Measurements from ENCODE around the gene EXOG. TPM values are rescaled to one million over a fixed set of nuclear protein-coding genes. Genes with fewer than 3 reads are reported as not detected.

The EXOG gene
- total and polyA plus RNA-seq, 2 experiments from 2014 or later = 6.3 to 7.5 TPM

- no peak for TF ChIP-seq CTCF (IDR thresholded peaks at IDR 0.05; ENCODE audit: poor library complexity)
- no peak for TF ChIP-seq EZH2phosphoT487 (IDR thresholded peaks at IDR 0.05; ENCODE audit: low read depth, severe bottlenecking, unreplicated experiment)
- TF ChIP-seq EZH2 (IDR thresholded peaks at IDR 0.05; ENCODE audit: borderline replicate concordance) = no peak
Observed at GRCh38 chr3:38524141-38524739, 28.1 kb downstream of the EXOG start.

DNA sequence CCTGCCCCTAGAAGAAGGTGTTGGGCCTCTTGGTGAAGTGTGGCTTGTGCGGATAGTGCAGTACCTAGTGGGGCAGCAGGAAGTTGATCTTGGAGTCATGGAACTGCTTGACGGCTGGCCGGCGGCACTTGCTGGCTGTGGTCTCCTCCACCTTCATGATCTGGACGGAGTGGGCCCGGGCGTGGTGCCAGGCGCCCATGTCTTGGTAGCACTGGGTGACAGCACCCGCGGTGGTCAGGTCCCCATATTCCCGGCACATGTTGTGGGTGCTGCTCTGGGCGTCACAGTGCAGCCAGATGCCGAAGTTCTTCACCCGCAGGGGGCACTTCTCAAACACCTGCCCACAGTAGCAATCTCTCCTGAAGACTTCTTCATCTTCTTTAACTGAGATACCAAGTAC, 30.7 kb downstream of the EXOG start:
- H3K9me3 ChIP-seq (ENCODE audit: low read depth) = no peaks in the 10 kb centered on the region
- DNase-seq (ENCODE audit: low spot score) = no peak
- no peak overlapping the region for H3K4me3 ChIP-seq
- H3K79me2 ChIP-seq = no peaks in the 10 kb centered on the region
- no peaks in the 10 kb centered on the region for H3K27me3 ChIP-seq
- H3K9me2 ChIP-seq (replicated peaks; ENCODE audit: insufficient read depth) = no peaks in the 10 kb centered on the region
- H3K27ac ChIP-seq = no peak overlapping the region
- H3K4me2 ChIP-seq = no peak overlapping the region
- H4K20me1 ChIP-seq (ENCODE audit: insufficient read depth, poor library complexity, severe bottlenecking) = no peaks in the 10 kb centered on the region
- TF ChIP-seq EZH2 (IDR thresholded peaks at IDR 0.05; ENCODE audit: borderline replicate concordance) (no peak), EZH2phosphoT487 (IDR thresholded peaks at IDR 0.05; ENCODE audit: low read depth, severe bottlenecking, unreplicated experiment) (no peak), CTCF (IDR thresholded peaks at IDR 0.05; ENCODE audit: poor library complexity) (no peak)
- H2AFZ ChIP-seq = no peak overlapping the region
- 98% methylated on average over 14 of the region's 14 CpGs for WGBS (ENCODE audit: low lambda C conversion rate, missing lambda C conversion rate)
- no peaks in the 10 kb centered on the region for H3K36me3 ChIP-seq (replicated peaks; ENCODE audit: insufficient read depth, low read depth)
- no peaks in the 10 kb centered on the region for H3K4me1 ChIP-seq (ENCODE audit: insufficient read depth)

More at GRCh38 chr3:38524141-38524739, 28.1 kb downstream of the EXOG start:
- DNase-seq (ENCODE audit: low spot score) = no peak
- no peak overlapping the region for H3K4me2 ChIP-seq
- H3K9me2 ChIP-seq (replicated peaks; ENCODE audit: insufficient read depth) = no peaks in the 10 kb centered on the region
- H3K4me3 ChIP-seq = no peak overlapping the region
- H3K4me1 ChIP-seq (ENCODE audit: insufficient read depth) = no peaks in the 10 kb centered on the region
- H2AFZ ChIP-seq = no peak overlapping the region
- H3K79me2 ChIP-seq = no peaks in the 10 kb centered on the region
- H4K20me1 ChIP-seq (ENCODE audit: insufficient read depth, poor library complexity, severe bottlenecking) = no peaks in the 10 kb centered on the region
- H3K36me3 ChIP-seq (replicated peaks; ENCODE audit: insufficient read depth, low read depth) = no peaks in the 10 kb centered on the region
- H3K9me3 ChIP-seq (ENCODE audit: low read depth) = no peaks in the 10 kb centered on the region
- 88% methylated on average over 5 of the region's 5 CpGs for WGBS (ENCODE audit: low lambda C conversion rate, missing lambda C conversion rate)
- no peak overlapping the region for H3K27ac ChIP-seq
- H3K27me3 ChIP-seq = no peaks in the 10 kb centered on the region

DNA sequence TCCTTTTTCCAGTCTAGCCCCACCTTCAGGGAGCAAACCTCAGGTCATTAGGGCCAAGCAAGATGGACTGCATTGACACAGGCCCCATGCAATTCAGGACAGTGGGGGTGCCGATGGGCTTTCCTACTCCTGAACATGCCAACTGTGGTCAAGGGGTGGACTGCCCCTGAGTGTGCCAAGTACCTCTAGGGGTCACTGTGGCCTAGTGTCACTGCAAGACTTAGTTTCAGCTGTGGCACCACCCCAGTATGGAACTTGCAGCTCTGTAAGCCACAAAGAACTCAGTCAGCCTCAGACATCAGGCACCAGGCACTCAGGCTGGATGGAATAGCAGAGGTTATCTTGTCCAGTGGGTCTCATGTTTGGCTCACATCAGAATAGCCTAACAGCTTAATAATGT, 32.3 kb downstream of the EXOG start:
- Histone ChIP-seq H3K4me1 (ENCODE audit: insufficient read depth) (no peaks in the 10 kb centered on the region), H3K36me3 (replicated peaks; ENCODE audit: insufficient read depth, low read depth) (no peaks in the 10 kb centered on the region), H4K20me1 (ENCODE audit: insufficient read depth, poor library complexity, severe bottlenecking) (no peaks in the 10 kb centered on the region), H3K9me2 (replicated peaks; ENCODE audit: insufficient read depth) (no peaks in the 10 kb centered on the region), H3K27me3 (no peaks in the 10 kb centered on the region), H3K79me2 (no peaks in the 10 kb centered on the region), H3K4me2 (no peak overlapping the region), H3K4me3 (no peak overlapping the region), H3K9me3 (ENCODE audit: low read depth) (no peaks in the 10 kb centered on the region), H2AFZ (no peak overlapping the region), H3K27ac (no peak overlapping the region)
- DNase-seq (ENCODE audit: low spot score) = no peak
- TF ChIP-seq EZH2phosphoT487 (IDR thresholded peaks at IDR 0.05; ENCODE audit: low read depth, severe bottlenecking, unreplicated experiment) (no peak), EZH2 (IDR thresholded peaks at IDR 0.05; ENCODE audit: borderline replicate concordance) (no peak)
- 100% methylated on average over 1 of the region's 1 CpG for WGBS (ENCODE audit: low lambda C conversion rate, missing lambda C conversion rate)

DNA sequence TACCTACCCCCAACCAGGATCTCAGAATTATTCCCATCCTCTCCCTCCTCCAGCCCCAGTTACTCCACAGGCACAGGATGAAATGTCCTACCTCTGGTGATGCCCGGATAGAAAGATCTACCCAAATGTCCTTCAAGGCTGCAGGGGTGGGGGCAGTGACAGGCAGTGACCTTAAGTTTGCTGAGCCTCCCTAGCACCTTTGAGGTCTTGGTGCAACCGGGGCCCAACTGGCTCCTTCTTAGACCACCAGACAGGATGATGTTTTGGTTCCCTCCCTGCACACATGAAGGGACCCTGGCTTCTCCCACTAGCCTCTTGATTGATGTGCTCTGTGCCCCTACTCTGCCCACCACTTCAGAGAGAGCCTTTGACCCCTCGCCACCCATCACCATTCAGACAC, 36.4 kb downstream of the EXOG start:
- no peaks in the 10 kb centered on the region for H3K27me3 ChIP-seq
- 89% methylated on average over 3 of the region's 3 CpGs for WGBS (ENCODE audit: low lambda C conversion rate, missing lambda C conversion rate)
- H4K20me1 ChIP-seq (ENCODE audit: insufficient read depth, poor library complexity, severe bottlenecking) = no peaks in the 10 kb centered on the region
- no peak overlapping the region for H3K4me2 ChIP-seq
- TF ChIP-seq EZH2phosphoT487 (IDR thresholded peaks at IDR 0.05; ENCODE audit: low read depth, severe bottlenecking, unreplicated experiment) (no peak), EZH2 (IDR thresholded peaks at IDR 0.05; ENCODE audit: borderline replicate concordance) (no peak), CTCF (IDR thresholded peaks at IDR 0.05; ENCODE audit: poor library complexity) (no peak)
- H3K4me1 ChIP-seq (ENCODE audit: insufficient read depth) = no peaks in the 10 kb centered on the region
- H2AFZ ChIP-seq = no peak overlapping the region
- H3K9me3 ChIP-seq (ENCODE audit: low read depth) = no peaks in the 10 kb centered on the region
- H3K4me3 ChIP-seq = no peak overlapping the region
- no peaks in the 10 kb centered on the region for H3K79me2 ChIP-seq
- no peaks in the 10 kb centered on the region for H3K9me2 ChIP-seq (replicated peaks; ENCODE audit: insufficient read depth)
- no peak overlapping the region for H3K27ac ChIP-seq
- DNase-seq (ENCODE audit: low spot score) = no peak
- H3K36me3 ChIP-seq (replicated peaks; ENCODE audit: insufficient read depth, low read depth) = no peaks in the 10 kb centered on the region
